ENCODE measurements around the gene SLC33A1.

The SLC33A1 gene

GRCh38 chr3:155785662-155786295 lies 68.4 kb downstream of the SLC33A1 start:
- FAIRE-seq, result no peak

- no peak for FAIRE-seq
These were observed 71.8 kb downstream of the SLC33A1 start for GRCh38 chr3:155782390-155782953.

DNA sequence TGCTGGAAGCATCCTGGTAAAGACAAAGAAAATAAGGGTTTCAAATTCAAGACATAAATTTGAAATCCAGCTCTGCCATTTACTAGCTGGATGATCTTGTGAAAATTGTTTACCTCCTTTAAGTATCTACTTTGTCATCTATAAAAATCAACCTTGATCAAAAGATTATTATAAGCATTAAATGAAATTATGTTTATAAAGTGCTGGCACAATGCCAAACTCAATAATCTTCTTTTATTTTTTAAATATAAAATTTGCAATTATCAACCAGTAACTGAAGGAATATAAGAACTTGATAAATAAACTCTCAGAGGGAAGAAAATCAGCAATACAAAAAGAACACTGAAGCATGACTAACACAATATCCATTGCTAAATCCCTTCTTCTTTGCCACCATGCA lies 73.9 kb downstream of the SLC33A1 start:
- peak; percentile 19 for FAIRE-seq

DNA sequence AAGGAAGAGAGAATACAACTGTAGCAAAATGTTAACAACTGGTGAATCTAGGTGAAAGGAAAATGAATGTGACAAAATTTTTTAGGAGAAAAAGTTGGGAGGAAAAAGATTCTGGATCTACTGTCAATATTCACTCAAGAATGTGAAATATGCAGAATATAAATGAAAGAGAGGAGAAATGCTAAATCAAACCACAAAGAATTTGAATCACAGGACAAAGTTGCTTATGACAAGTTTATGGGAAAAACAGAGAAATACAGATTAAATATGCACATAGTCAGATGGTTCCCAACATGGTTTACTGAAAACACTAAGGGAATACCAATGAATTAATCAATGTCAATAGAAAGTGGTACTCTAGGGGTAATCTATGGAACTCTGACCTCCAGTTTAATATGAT lies 75.8 kb downstream of the SLC33A1 start:
- no peak for FAIRE-seq

- no peak for FAIRE-seq
These were observed 81.4 kb downstream of the SLC33A1 start for GRCh38 chr3:155772801-155773200.

DNA sequence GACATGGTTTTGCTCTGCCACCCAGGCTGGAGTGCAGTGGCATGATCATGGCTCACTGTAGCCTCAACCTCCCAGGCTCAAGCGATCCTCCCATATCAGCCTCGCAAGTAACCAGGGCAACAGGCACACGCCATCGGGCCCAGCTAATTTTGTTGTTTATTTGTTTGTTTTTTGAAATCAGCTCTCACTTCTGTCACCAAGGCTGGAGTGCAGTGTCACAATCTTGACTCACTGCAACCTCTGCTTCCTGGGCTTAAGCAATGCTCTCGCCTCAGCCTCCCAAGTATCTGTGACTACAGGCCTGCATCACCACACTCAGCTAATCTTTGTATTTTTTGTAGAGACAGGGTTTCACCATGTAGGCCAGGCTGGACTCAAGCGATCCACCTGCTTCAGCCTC lies 83.1 kb downstream of the SLC33A1 start:
- no peak for FAIRE-seq

All from G401.6 (cell line).